ENCODE results near the gene ITGB1BP1.

ITGB1BP1 gene

DNA sequence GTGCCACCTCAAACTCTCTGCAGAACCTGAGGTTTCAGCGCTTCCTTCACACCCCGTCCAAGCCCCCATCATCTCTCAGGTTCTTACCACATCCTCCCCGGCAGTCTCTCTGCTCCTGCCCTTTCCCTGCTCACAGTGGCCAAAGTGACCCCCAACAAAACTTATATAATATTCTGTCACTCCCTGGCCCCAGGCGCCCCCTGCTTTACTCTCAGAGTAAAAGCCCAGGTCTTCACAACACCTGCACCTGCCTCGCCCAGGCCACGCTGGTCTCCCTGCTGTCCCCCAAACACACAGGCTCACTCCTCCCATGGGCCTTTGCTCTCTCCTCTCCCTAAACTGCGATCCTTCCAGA, 6.4 kb downstream of the ITGB1BP1 start:
- TF ChIP-seq, protein P1, sequence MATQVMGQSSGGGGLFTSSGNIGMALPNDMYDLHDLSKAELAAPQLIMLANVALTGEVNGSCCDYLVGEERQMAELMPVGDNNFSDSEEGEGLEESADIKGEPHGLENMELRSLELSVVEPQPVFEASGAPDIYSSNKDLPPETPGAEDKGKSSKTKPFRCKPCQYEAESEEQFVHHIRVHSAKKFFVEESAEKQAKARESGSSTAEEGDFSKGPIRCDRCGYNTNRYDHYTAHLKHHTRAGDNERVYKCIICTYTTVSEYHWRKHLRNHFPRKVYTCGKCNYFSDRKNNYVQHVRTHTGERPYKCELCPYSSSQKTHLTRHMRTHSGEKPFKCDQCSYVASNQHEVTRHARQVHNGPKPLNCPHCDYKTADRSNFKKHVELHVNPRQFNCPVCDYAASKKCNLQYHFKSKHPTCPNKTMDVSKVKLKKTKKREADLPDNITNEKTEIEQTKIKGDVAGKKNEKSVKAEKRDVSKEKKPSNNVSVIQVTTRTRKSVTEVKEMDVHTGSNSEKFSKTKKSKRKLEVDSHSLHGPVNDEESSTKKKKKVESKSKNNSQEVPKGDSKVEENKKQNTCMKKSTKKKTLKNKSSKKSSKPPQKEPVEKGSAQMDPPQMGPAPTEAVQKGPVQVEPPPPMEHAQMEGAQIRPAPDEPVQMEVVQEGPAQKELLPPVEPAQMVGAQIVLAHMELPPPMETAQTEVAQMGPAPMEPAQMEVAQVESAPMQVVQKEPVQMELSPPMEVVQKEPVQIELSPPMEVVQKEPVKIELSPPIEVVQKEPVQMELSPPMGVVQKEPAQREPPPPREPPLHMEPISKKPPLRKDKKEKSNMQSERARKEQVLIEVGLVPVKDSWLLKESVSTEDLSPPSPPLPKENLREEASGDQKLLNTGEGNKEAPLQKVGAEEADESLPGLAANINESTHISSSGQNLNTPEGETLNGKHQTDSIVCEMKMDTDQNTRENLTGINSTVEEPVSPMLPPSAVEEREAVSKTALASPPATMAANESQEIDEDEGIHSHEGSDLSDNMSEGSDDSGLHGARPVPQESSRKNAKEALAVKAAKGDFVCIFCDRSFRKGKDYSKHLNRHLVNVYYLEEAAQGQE (IDR thresholded peaks at IDR 0.05; ENCODE audit: insufficient read depth in 1 of 2, low read depth in 2 of 2, low read length in 2 of 2) = no peak
- TF ChIP-seq SIN3A (IDR thresholded peaks at IDR 0.05; ENCODE audit: borderline replicate concordance, insufficient read depth, low read length) (no peak), POLR2AphosphoS5 (IDR thresholded peaks at IDR 0.05; ENCODE audit: low read depth, low read length) (no peak), TAF1 (IDR thresholded peaks at IDR 0.05; ENCODE audit: borderline replicate concordance, insufficient read depth, low read length) (no peak), FOXP2 (optimal IDR thresholded peaks at IDR 0.05; ENCODE audit: borderline replicate concordance, extremely low read depth, extremely low read length, insufficient read depth) (no peak)

DNA sequence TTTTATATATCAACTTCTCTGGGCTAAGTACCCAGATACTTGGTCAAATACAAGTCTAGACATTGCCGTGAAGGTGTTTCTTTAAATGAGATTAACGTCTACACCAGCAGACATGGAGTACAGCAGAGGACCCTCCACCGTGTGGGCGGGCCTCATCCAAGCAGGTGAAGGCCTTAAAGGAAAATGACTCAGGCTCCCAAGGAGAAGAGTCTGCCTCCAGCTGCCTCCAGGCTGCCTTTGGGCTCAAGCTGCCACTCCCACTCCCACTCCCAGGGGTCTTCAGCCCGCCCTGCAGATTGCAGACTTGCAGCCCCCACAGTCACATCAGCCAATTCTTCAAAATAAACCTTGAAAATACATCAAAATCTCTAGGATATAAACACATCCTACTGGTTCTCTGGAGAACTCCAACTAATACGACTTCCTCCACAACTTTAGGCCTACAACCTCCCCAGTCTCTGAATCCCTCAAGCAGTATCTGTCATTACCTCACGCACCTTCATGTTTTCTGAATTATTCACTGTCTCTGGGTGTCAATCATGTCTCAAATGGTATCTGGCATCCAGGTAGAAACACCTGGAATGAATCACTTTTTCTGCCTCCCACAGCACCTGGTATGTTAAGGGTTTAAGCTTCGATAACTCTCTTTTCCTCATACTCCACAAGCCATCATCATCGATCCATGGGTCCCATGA, 6.9 kb downstream of the ITGB1BP1 start:
- TF ChIP-seq, protein P1 (IDR thresholded peaks at IDR 0.05; ENCODE audit: insufficient read depth in 1 of 2, low read depth in 2 of 2, low read length in 2 of 2) = no peak
- TF ChIP-seq SIN3A (IDR thresholded peaks at IDR 0.05; ENCODE audit: borderline replicate concordance, insufficient read depth, low read length) (no peak), POLR2AphosphoS5 (IDR thresholded peaks at IDR 0.05; ENCODE audit: low read depth, low read length) (no peak), FOXP2 (optimal IDR thresholded peaks at IDR 0.05; ENCODE audit: borderline replicate concordance, extremely low read depth, extremely low read length, insufficient read depth) (no peak), TAF1 (IDR thresholded peaks at IDR 0.05; ENCODE audit: borderline replicate concordance, insufficient read depth, low read length) (no peak)

GRCh38 chr2:9415516-9416169, 7.7 kb downstream of the ITGB1BP1 start:
- TF ChIP-seq FOXP2 (optimal IDR thresholded peaks at IDR 0.05; ENCODE audit: borderline replicate concordance, extremely low read depth, extremely low read length, insufficient read depth) (no peak), SIN3A (IDR thresholded peaks at IDR 0.05; ENCODE audit: borderline replicate concordance, insufficient read depth, low read length) (no peak), POLR2AphosphoS5 (IDR thresholded peaks at IDR 0.05; ENCODE audit: low read depth, low read length) (no peak), TAF1 (IDR thresholded peaks at IDR 0.05; ENCODE audit: borderline replicate concordance, insufficient read depth, low read length) (no peak)
- TF ChIP-seq, protein P1 (IDR thresholded peaks at IDR 0.05; ENCODE audit: insufficient read depth in 1 of 2, low read depth in 2 of 2, low read length in 2 of 2) = no peak

DNA sequence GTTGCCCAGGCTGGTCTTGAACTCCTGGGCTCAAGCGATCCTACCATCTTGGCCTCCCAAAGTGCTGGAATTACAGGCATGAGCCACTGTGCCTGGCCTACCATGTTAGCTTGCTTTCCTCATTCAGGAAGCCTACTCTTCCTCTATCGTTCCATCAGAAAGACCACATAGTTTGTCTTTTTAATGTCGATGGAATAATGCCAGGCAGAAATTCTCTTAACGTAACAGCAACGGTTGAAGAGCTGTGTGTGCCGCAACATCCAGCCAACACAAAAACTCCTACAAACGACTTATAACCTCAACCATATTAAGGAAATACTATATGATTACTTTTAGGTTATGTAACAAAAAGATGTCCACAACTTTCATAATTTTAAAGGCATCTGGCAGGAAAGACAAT, 10.5 kb downstream of the ITGB1BP1 start:
- TF ChIP-seq, protein P1 (IDR thresholded peaks at IDR 0.05; ENCODE audit: insufficient read depth in 1 of 2, low read depth in 2 of 2, low read length in 2 of 2) = no peak
- no peak for TF ChIP-seq POLR2AphosphoS5 (IDR thresholded peaks at IDR 0.05; ENCODE audit: low read depth, low read length)
- no peak for TF ChIP-seq FOXP2 (optimal IDR thresholded peaks at IDR 0.05; ENCODE audit: borderline replicate concordance, extremely low read depth, extremely low read length, insufficient read depth)
- TF ChIP-seq TAF1 (IDR thresholded peaks at IDR 0.05; ENCODE audit: borderline replicate concordance, insufficient read depth, low read length) = no peak
- no peak for TF ChIP-seq SIN3A (IDR thresholded peaks at IDR 0.05; ENCODE audit: borderline replicate concordance, insufficient read depth, low read length)

All from PFSK-1 (cell line).